ELR (cell line): ENCODE data around the gene LILRB5.
"Not testable (repeated sequence)": the region's sequence is repeated elsewhere in the genome, so short reads cannot be mapped to it uniquely, and the experiment has no call there.

Experiments used
- DNase-seq: peaks from one replicate; pipeline ENCODE4 v3.0.0-alpha.2; 2015; ENCODE audit warnings: low read depth

LILRB5 gene

GRCh38 chr19:54242234-54242633 lies 14.8 kb downstream of the LILRB5 start:
- not testable (repeated sequence) for DNase-seq

- DNase-seq, result not testable (repeated sequence)
Measured at GRCh38 chr19:54240372-54241336, 16.4 kb downstream of the LILRB5 start.

GRCh38 chr19:54239491-54240371 lies 17.3 kb downstream of the LILRB5 start:
- not testable (repeated sequence) for DNase-seq

DNA sequence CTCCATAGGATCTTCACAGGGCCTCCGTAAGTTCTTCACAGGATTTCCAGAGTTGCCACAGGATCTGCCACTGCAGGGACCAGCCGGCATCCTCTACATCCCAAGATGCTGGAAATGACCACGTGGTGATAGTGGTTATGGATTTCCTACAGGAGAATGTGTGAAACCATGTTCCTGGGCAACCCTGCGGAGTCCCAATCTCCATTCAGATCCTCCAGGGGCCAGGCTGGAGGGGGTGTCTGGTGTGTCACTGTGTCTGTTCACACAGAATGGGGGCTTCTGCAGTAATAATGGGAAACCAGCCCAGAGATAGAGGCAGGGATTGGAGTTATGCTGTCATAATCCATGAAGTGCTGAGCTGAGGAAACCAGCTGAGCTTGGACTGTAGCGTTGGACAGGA lies 23.1 kb downstream of the LILRB5 start:
- DNase-seq, result no peak

- peak; percentile 75 for DNase-seq
Measured at GRCh38 chr19:54231077-54231931, 25.8 kb downstream of the LILRB5 start.

DNA sequence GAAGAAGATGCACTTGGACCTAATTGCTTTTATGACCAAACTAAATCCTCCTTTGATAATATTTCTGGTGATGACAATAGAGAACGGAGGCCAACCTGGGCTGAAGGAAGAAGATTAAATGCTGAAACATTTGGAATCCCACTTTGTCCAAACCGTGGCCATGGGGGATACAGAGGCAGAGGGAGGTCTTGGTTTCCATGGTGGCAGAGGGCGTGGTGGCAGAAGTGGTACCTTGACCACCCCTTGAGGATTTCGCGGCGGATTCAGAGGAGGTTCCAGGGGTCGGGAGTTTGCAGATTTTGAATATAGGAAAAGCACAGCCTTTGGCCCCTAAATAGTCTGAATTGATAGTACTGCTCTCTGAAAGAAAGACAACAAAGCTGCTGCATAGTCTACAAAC lies 27.0 kb downstream of the LILRB5 start:
- no peak for DNase-seq

DNA sequence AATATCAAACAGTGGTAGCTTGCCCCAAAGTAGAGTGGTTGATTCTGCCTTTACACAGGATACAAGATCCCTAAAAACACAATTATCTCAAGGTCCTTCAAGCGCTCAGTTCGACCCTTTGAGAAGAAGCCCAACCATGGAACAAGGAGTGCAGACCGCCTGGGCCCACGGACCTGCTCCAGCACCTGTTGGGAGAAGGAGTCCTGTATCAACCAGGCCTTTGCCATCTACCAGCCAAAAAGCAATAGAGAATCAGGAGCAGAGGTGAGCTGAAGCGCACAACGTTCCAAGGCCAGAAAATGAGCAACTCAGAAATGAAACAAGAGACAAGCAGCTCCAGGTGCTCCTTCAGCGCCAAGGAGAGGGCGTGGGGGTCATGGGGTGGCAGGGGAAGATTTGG lies 27.9 kb downstream of the LILRB5 start:
- no peak for DNase-seq

DNA sequence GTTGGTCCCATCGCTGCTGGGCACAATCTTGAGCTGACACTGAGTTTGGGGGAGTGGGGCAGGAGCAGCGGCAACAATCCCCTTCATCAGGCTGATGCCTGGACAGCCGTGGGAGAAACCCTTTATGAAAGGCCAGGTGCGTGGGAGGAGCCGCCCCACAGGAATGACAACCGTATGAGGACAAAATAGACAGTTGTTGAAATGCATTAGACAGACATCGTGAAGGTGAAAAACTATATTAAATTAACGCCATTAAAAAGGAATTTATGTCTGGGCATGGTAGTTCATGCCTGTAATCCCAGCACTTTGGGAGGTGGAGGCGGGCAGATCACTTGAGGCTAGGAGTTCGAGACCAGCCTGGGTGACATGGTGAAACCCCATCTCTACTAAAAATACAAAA lies 32.5 kb downstream of the LILRB5 start:
- not testable (repeated sequence) for DNase-seq

- DNase-seq, result not testable (repeated sequence)
Measured at GRCh38 chr19:54223937-54224281, 33.2 kb downstream of the LILRB5 start.

DNA sequence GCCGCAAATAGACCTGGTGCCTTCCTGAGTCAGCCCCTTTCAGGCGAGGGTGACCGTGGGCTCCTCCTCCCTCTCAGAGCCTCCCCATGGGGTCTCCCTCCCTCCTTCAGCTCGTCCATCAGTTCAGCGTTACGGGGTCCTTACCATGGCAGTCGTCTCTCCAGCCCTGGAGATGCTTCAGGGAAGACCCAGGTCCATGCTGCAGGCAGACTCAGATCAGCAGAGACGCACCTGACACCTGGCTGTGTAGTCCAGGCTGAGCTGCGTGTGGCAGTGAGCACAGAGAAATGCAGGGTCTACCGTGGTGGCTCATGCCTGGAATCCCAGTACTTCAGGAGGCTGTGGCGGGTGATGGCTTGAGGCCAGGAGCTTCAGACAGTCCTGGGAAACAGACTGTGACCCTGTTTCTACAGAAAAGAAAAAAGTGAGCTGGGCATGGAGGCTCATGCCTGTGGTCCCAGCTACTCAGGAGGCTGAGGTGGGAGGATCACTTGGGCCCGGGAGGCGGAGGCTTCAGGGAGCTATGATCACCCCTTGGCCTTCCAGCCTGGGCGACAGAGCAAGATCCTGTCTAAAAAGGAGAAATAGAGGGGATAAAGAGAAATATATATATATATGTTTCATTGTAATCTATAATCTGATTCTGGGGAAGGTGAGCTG lies 33.7 kb downstream of the LILRB5 start:
- not testable (repeated sequence) for DNase-seq

DNA sequence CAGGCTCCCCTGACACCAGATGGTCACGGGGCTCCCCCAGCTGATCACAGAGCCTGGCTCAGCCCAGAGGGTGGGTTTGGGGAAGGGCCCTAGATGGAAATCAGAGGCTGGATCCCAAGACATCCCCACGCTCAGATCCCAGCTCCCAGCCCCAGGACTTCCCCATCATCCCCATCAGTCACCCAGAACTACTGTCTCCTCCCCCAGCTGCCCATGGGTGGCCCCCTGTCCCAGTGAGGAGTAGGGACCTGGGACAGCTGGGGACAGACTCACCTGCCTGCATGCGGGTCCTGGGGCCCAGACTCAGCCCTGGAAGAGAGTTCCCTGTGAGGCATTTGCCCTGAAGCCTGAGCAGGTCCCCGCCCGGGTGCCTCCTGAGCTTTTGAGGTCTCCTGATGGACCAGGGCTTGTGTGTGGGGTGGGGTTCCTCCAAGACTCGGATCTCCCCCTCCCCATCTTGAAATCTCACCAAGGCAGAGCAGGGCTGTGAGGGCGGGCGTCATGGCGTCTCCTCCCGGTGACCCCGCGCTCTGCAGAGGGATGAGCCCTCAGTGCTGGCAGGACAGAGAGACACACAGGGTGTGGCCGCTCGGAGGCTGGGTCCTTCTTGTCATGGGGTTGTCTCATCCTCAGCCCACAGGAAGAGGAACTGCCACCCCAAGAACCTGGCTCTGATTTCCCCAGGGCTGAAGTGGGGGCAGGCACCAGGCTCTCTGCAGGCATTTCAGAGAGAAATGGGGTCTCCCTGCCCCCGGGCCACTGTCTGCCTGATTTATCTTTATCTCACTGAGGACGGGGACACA lies 34.4 kb downstream of the LILRB5 start, which contains the start of gene LILRB3:
LILRB3 (minus strand) TSS at position 534 of the 803 bp plus-strand sequence; CDS start at position 503, 31 bp downstream.
- DNase-seq, result not testable (repeated sequence)

DNA sequence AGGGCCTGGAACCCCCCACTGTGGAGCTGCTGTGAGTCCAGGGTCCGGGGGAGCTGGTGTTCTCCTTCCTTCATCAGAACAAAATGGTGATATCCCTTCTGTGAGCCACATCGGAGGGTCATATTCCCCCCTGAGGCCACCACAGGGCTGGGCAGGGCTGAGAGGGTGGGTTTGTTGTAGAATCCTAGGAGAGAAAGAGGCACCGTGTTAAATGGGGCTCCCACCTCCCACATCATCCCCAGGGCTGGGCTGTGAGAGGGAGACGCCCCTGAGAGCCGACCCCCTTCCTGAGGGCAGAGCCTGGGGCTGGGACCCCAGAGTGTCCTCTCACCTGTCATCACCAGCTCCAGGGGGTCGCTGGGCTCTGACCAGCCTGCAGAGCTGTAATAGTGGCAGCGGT lies 35.1 kb downstream of the LILRB5 start:
- DNase-seq, result not testable (repeated sequence)

DNA sequence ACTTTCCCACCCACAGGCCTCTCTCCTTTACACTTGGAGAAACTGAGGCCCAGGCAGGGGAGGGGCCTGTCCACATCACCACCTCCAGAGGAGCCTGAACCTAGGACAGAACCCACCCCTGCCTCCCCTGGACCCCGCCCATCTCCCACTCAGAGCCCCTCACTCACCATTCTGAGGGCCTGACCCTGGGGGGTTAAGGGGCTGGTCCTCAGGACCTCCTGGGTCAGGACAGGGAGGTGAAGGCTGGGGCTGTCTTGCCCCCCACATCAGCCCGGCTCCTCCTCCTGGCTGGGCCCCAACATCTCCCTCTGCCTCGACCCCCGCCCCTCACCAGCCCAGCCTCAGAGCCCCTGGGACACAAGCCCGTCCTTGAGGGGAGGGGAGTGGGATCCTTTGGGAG lies 37.4 kb downstream of the LILRB5 start:
- DNase-seq, result not testable (repeated sequence)

DNA sequence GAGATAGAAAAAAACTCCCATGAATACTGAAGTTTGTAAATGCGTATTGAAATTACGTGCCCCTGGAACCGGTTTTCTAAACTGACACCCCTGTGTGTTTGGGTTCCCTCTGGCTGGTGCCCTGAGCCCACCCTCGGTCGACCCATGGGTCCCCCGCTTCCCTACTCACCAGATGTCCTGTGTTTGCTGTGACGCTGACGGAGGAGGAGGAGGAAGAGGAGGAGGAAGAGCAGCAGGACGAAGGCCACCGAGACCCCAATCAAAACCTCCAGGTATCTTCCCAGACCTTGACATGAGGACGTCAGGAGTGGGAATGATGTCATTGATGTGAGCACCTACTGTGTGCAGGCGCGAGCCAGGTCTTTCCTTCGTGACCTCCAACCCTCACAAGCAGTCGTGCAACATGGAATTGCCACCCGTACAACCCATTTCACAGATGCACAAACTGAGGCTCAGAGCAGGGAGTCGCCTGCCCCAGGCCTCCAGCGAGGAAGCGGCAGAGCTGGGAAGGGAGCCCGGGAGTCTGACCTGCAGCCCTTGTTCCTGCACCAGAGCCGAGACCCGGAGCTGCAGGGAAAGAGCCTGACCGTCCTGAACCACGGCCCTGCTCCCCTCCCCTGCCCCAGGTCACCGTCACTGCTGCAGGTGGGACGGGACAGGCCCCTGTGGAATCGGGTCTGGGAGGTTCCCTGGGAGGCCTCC lies 38.0 kb downstream of the LILRB5 start:
- no peak for DNase-seq

- no peak for DNase-seq
Measured at GRCh38 chr19:54218259-54218658, 38.8 kb downstream of the LILRB5 start.

- not testable (repeated sequence) for DNase-seq
Measured at GRCh38 chr19:54217517-54218247, 39.4 kb downstream of the LILRB5 start.

- DNase-seq, result no peak
Measured at GRCh38 chr19:54216869-54217268, 40.2 kb downstream of the LILRB5 start.

GRCh38 chr19:54214734-54215133 lies 42.3 kb downstream of the LILRB5 start:
- not testable (repeated sequence) for DNase-seq

DNA sequence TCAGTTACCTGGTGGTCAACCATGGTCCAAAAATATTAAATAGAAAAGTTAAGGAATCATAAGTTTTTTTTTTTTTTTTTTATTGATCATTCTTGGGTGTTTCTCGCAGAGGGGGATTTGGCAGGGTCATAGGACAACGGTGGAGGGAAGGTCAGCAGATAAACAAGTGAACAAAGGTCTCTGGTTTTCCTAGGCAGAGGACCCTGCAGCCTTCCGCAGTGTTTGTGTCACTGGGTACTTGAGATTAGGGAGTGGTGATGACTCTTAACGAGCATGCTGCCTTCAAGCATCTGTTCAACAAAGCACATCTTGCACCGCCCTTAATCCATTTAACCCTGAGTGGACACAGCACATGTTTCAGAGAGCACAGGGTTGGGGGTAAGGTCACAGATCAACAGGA lies 42.9 kb downstream of the LILRB5 start:
- DNase-seq, result not testable (repeated sequence)
